HG03095 (cell line): ENCODE results near the gene IGSF21.

Source experiments
- ATAC-seq: cut with Tn5 transposase; IDR thresholded peaks from one replicate; pipeline ENCODE4 v1.9.1; 2021; ENCODE audit warnings: moderate library complexity; ENCODE audit not compliant: unreplicated experiment

The IGSF21 gene

GRCh38 chr1:18118078-18118477 is 10.5 kb downstream of the IGSF21 start:
- ATAC-seq: no peak

GRCh38 chr1:18118491-18118890 is 10.9 kb downstream of the IGSF21 start:
- ATAC-seq: no peak

- no peak for ATAC-seq
Observed at GRCh38 chr1:18119289-18119688, 11.7 kb downstream of the IGSF21 start.

GRCh38 chr1:18119771-18120377 is 12.3 kb downstream of the IGSF21 start:
- ATAC-seq: no peak

GRCh38 chr1:18120638-18121037 is 13.0 kb downstream of the IGSF21 start:
- ATAC-seq: no peak

- no peak for ATAC-seq
Observed at GRCh38 chr1:18121072-18121820, 13.6 kb downstream of the IGSF21 start.

GRCh38 chr1:18123467-18123992 is 15.9 kb downstream of the IGSF21 start:
- ATAC-seq: no peak

GRCh38 chr1:18124977-18125376 is 17.4 kb downstream of the IGSF21 start:
- ATAC-seq: no peak

- no peak for ATAC-seq
Observed at GRCh38 chr1:18126616-18127015, 19.0 kb downstream of the IGSF21 start.

- ATAC-seq: no peak
Observed at GRCh38 chr1:18128298-18128697, 20.7 kb downstream of the IGSF21 start.

GRCh38 chr1:18130356-18130755 is 22.8 kb downstream of the IGSF21 start:
- ATAC-seq: no peak

GRCh38 chr1:18132022-18132710 is 24.6 kb downstream of the IGSF21 start:
- ATAC-seq: no peak

- no peak for ATAC-seq
Observed at GRCh38 chr1:18132711-18133541, 25.3 kb downstream of the IGSF21 start.

GRCh38 chr1:18134324-18135046 is 26.9 kb downstream of the IGSF21 start:
- ATAC-seq: no peak

GRCh38 chr1:18137759-18138345 is 30.3 kb downstream of the IGSF21 start:
- no peak for ATAC-seq

GRCh38 chr1:18139198-18139981 is 31.8 kb downstream of the IGSF21 start:
- no peak for ATAC-seq

GRCh38 chr1:18140411-18140810 is 32.8 kb downstream of the IGSF21 start:
- no peak for ATAC-seq

- no peak for ATAC-seq
Observed at GRCh38 chr1:18141661-18142060, 34.1 kb downstream of the IGSF21 start.

- no peak for ATAC-seq
Observed at GRCh38 chr1:18142471-18142870, 34.9 kb downstream of the IGSF21 start.
